Measurements from ENCODE around the gene SDC3. TPM values are rescaled to one million over a fixed set of nuclear protein-coding genes. Genes with fewer than 3 reads are reported as not detected.

SDC3 gene
- total RNA-seq, 1 experiment from 2014 or later, result 7.7 TPM

DNA sequence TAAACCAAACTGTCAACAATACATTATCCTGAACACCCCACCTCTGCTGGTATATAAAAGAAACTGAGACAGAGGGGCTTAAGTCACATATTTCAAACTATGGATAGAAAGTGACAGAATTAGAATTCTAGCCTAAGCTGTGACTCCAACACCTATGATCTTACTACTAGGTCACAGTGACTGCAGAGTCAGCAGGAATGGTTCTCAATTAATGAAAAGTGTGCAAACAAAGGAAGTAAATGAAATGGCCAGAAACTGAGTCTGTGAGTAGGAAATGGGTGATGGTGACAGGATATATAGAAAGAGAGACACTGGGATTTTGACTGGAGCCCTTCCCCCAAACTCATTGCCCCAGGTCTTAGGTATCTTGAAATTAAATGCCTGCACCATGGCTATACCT lies 38.7 kb upstream of the SDC3 start:
- Histone ChIP-seq H3K4me3 (ENCODE audit: low read depth, low read length, poor library complexity, severe bottlenecking) (no peak overlapping the region), H3K9me3 (ENCODE audit: low read depth, low read length, poor library complexity, severe bottlenecking) (no peaks in the 10 kb centered on the region), H3K36me3 (ENCODE audit: insufficient read depth, low read length, poor library complexity, severe bottlenecking) (peaks cover 83% of the 10 kb centered on the region), H3K4me1 (ENCODE audit: insufficient read depth, low read length, poor library complexity, severe bottlenecking) (no peaks in the 10 kb centered on the region), H3K27ac (ENCODE audit: low read depth, low read length, poor library complexity, severe bottlenecking) (no peak overlapping the region), H3K27me3 (replicated peaks; ENCODE audit: insufficient read depth, low read depth, low read length, poor library complexity) (no peaks in the 10 kb centered on the region)
- BruUV-seq (replicated peaks), result no TSS peak
- DNase-seq (ENCODE audit: low spot score), result no peak
- POLR2A ChIA-PET (ENCODE audit: low non-redundant PET), result interaction anchor here (0.5 kb wide), 1 partner anchor 94 kb away, joined by 3 read pairs; no protein-coding TSS in a partner anchor
- intact Hi-C loops (cut with micrococcal nuclease; ENCODE audit: unreplicated experiment), result no loop called here
- CTCF ChIA-PET, result no interaction called here
- TF ChIP-seq CTCF (conservative IDR thresholded peaks at IDR 0.05; ENCODE audit: low read depth, low read length), result no peak

- intact Hi-C loops (cut with micrococcal nuclease; ENCODE audit: unreplicated experiment), result no loop called here
- POLR2A ChIA-PET (ENCODE audit: low non-redundant PET), result no interaction called here
- H3K27ac ChIP-seq (ENCODE audit: low read depth, low read length, poor library complexity, severe bottlenecking), result no peak overlapping the region
- no peaks in the 10 kb centered on the region for H3K27me3 ChIP-seq (replicated peaks; ENCODE audit: insufficient read depth, low read depth, low read length, poor library complexity)
- no peak for DNase-seq (ENCODE audit: low spot score)
- H3K4me3 ChIP-seq (ENCODE audit: low read depth, low read length, poor library complexity, severe bottlenecking), result no peak overlapping the region
- CTCF ChIA-PET, result interaction anchor here (0.7 kb wide), 1 partner anchor 178 kb away, joined by 4 read pairs; no protein-coding TSS in a partner anchor
- H3K36me3 ChIP-seq (ENCODE audit: insufficient read depth, low read length, poor library complexity, severe bottlenecking), result peaks cover 80% of the 10 kb centered on the region
- TF ChIP-seq CTCF (conservative IDR thresholded peaks at IDR 0.05; ENCODE audit: low read depth, low read length), result no peak
- no peak for TF ChIP-seq EZH2 (IDR thresholded peaks at IDR 0.05; ENCODE audit: borderline replicate concordance, low read depth, low read length, poor library complexity, severe bottlenecking)
- BruUV-seq (replicated peaks), result no TSS peak
- no peaks in the 10 kb centered on the region for H3K4me1 ChIP-seq (ENCODE audit: insufficient read depth, low read length, poor library complexity, severe bottlenecking)
- H3K9me3 ChIP-seq (ENCODE audit: low read depth, low read length, poor library complexity, severe bottlenecking), result no peaks in the 10 kb centered on the region
These were observed 33.9 kb upstream of the SDC3 start for GRCh38 chr1:30942326-30942963.

GRCh38 chr1:30940541-30940940 lies 32.0 kb upstream of the SDC3 start:
- ChIA-PET CTCF (interaction anchor here (0.6 kb wide), 1 partner anchor 143 kb away, joined by 4 read pairs; no protein-coding TSS in a partner anchor), POLR2A (ENCODE audit: low non-redundant PET) (no interaction called here)
- BruUV-seq (replicated peaks), result no TSS peak
- H3K4me3 ChIP-seq (ENCODE audit: low read depth, low read length, poor library complexity, severe bottlenecking), result no peak overlapping the region
- DNase-seq (ENCODE audit: low spot score), result no peak
- H3K9me3 ChIP-seq (ENCODE audit: low read depth, low read length, poor library complexity, severe bottlenecking), result no peaks in the 10 kb centered on the region
- H3K27ac ChIP-seq (ENCODE audit: low read depth, low read length, poor library complexity, severe bottlenecking), result no peak overlapping the region
- intact Hi-C loops (cut with micrococcal nuclease; ENCODE audit: unreplicated experiment), result no loop called here
- no peak for TF ChIP-seq EZH2 (IDR thresholded peaks at IDR 0.05; ENCODE audit: borderline replicate concordance, low read depth, low read length, poor library complexity, severe bottlenecking)
- TF ChIP-seq CTCF (conservative IDR thresholded peaks at IDR 0.05; ENCODE audit: low read depth, low read length), result no peak
- H3K27me3 ChIP-seq (replicated peaks; ENCODE audit: insufficient read depth, low read depth, low read length, poor library complexity), result no peaks in the 10 kb centered on the region
- peaks cover 86% of the 10 kb centered on the region for H3K36me3 ChIP-seq (ENCODE audit: insufficient read depth, low read length, poor library complexity, severe bottlenecking)
- H3K4me1 ChIP-seq (ENCODE audit: insufficient read depth, low read length, poor library complexity, severe bottlenecking), result no peaks in the 10 kb centered on the region
